CD4-positive, alpha-beta T cell treated with Interleukin-12 subunit alpha and Interleukin-12 subunit beta, for 1 hour (primary cell): Measurements from ENCODE around the gene RAB6A.
"Not testable (repeated sequence)": the region's sequence is repeated elsewhere in the genome, so short reads cannot be mapped to it uniquely, and the experiment has no call there.

Experiments used
- DNase-seq: peaks from one replicate; pipeline ENCODE4 v3.0.0-alpha.2; 2020

RAB6A gene

DNA sequence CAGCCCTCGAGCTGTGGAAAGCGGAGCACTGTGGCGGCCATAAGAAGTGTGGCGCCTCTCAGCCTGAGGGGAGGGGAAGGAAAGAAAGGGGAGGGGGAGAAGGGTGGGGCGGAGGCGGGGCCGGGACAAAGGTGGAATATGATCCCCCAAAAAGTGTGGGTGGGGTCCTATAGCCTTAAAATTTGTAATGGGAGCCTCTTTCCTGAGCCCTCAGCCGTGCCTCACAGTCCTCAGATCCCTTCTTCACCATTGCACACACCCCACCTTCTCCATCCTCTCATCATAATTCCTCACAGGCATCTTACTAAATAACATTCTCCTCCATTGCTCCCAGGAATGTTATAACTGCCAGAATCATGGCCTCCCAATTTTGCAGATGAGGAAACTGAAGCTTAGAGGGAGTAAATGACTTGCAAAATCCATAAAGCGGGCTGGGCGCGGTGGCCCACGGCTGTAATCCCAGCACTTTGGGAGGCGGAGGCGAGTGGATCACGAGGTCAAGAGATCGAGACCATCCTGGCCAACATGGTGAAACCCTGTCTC lies 600 bp upstream of the RAB6A start:
- no peak for DNase-seq

DNA sequence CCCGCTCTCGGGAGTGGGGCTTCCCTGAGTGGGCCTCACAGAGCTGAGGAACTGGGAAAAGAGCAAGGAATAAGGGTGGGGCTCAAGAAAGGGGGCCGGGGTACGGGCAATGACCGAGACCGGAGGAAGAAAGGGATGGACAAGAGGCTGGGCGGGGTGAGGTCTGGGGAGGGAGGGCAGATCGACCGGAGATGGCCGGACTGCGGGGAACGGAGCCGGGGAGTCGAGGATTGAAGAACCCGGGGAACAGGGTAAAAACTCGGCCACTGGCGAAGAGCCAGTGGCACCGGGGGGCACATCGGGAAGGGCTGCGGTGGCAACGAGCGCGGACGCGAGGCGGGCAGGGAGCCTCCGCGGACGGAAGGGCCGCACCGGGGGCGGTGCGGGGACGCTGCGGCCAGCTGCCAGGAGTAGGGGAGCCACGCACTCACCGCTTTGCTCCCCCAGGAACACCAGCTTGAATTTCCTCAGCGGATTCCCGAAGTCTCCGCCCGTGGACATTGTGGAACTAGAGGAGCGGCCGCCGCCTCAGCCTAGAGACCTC lies 667 bp downstream of the RAB6A start:
- no peak for DNase-seq

DNA sequence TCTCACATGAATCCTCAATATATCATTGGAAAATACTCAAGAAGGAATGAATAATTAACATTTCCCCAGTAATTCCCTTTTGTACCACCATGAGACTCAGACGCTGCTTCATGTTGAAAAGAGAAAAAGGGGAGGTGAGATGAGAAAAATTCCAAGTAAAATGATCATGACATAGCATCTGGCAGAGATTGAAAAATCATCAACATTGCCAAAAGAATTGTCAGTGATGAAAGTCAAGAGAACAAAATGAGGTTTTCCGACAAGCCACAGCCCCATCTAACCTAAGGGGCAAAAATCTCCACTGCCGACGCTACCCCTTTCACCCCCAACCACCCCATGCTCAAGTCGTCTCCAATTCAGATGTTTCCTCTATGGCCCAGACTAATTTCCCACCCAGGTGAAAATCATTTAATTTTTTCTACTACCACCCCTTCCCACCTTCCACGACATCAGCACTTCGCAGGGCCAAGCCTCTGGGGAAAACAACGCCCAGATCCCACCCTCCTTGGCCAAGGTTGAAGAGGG lies 1.2 kb downstream of the RAB6A start:
- no peak for DNase-seq

DNA sequence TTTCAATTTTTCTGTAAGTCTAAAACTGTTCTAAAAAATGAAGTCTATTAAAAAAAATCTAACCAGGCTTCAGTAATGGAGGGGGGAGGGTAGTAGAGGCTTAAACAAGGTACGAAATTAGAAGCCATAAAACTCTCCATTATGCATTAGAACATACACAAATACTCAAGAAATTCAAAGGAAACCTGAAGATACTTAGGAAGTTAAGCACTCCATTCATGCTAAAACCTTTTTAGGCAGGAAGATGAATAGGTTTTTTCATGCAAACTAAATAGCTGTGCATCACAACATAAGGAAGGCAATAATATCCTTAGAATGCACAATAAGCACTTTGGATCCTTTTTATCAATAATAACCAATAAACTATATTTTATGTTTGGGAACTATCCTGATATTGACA lies 2.4 kb downstream of the RAB6A start:
- no peak for DNase-seq

DNA sequence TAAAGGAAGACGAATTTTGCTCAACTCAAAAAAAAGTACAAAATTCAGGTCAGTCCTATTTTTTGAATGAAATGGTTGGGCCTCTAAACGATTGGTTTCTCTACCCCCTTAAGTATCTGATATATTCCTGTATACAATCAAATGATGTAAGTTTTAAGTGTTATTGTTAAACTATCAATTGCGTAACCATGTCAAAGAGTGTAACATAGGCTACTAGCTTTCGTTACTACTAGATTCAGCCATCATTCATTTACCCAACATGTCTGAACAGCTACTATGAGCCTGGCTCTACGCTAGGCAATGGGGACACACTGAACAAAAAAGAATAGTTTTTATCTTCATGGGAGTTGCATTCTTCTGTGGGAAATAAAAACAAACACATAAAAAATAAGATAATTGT lies 3.3 kb downstream of the RAB6A start:
- DNase-seq, result no peak

DNA sequence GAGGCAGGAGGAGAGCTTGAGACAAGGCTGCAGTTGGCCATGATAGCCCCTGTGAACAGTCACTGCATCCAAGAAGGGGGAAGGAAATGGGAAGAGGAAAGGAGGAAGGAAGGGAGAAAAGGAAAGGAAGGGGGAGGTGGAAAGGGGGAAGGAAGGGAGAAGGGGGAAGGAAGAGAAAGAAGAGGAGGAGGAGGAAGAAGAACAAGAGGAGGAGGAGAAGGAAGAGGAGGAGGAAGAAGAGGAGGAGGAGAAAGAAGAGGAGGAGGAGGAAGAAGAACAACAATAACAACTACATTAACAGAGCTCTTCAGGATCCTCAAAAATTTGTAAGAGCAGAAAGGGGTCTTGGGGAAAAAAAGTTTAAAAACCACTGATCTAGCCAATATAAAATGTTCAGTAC lies 5.2 kb downstream of the RAB6A start:
- DNase-seq, result no peak

DNA sequence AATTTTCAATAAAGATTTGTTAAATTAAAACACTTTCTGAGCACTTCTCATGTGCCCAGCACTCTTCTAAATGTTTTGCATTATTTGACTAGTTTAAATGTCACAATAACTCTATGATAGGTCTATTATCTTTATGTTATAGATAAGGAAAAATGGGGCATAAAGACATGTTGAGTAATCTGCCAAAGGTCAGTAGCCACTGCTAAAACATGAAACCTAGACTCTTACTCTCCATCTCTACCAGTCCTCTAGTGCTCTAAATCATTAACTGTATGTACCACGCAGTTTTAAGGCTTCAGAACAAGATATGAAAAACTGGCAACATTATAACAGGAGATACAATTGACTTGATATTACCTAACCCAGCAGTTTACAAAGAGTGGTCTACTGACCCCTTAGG lies 6.9 kb downstream of the RAB6A start:
- no peak for DNase-seq

DNA sequence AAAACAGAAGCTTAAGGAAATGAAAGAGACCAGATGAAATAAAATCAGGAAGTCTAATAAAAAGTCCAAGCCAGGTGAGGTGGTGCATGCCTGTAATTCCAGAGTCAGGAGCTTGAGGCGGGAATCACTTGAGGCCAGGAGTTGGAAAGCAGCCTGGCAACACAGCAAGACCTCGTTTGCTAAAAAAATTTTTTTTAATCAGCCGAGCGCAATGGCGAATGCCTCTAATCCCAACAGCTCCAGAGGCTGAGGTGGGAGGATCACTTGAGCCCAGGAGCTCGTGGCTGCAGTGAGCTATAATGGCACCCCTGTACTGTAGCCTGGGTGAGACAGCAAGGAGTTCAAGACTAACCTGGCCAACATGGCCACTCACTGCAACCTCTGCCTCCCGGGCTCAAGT lies 8.0 kb downstream of the RAB6A start:
- DNase-seq, result no peak

DNA sequence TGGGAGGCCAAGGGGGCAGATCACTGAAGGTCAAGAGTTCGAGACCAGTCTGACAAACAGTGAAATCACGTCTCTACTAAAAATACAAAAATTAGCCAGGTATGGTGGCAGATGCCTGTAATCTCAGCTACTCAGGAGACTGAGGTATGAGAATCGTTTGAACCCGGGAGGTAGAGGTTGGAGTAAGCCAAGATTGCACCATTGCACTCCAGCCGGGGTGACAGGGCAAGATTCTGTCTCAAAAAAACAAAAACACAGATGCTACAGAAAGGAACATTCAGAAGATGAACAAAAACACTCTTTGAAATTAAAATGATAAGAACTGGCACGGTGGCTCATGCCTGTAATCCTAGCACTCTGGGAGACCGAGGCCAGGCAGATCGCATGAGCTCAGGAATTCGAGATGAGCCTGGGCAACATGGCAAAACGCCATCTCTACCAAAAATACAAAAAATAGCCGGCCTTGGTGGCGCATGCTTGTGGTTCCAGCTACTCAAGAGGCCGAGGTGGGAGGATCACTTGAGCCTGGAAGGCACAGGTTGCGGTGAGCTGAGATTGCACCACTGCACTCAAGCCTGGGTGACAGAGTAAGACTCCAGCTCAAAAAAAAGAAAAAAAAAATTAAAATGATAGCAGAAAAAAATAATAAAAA lies 8.5 kb downstream of the RAB6A start:
- no peak for DNase-seq

DNA sequence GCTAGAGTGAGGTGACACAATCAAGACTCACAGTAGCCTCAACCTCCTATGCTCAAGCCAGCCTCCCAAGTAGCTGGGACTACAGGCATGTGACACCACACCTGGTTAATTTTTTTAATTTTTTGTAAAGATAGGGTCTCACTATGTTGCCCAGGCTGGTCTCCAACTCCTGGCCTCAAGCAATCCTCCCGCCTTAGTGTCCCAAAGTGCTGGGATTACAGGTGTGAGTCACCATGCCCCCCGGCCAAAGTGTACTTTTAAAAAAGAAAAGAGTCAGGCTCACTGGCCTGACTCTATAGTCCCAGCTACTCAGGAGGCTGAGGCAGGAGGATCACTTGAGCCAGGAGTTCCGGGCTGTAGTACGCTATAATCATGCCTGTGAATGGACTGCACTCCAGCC lies 10.0 kb downstream of the RAB6A start:
- DNase-seq, result not testable (repeated sequence)

DNA sequence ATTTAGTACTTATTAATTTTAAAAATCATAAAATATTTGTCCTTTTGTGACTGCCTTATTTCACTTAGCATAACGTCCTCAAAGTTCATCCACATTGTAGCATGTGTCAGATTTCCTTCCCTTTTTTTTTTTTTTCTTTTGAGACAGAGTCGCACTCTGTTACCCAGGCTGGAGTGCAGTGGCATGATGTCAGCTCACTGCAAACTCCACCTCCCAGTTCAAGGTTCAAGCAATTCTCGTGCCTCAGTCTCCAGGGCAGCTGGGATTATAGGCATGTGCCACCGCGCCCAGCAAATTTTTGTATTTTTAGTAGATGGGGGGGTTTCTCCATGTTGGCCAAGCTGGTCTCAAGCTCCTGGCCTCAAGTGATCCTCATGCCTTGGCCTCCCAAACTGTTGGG lies 10.6 kb downstream of the RAB6A start:
- no peak for DNase-seq

DNA sequence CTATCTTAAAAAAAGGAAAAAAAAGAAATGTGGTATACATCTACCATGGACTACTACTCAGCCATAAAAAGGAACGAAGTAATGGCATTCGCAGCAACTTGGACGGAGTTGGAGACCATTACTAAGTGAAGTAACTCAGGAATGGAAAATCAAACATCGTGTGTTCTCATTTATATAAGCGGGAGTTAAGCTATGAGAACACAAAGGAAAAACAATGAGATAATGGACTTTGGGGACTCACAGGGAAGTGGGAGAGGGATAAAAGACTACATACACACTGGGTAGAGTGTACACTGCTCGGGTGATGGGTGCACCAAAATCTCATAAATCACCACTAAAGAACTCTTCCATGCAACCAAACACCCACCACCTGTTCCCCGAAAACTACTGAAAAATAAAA lies 11.8 kb downstream of the RAB6A start:
- no peak for DNase-seq

DNA sequence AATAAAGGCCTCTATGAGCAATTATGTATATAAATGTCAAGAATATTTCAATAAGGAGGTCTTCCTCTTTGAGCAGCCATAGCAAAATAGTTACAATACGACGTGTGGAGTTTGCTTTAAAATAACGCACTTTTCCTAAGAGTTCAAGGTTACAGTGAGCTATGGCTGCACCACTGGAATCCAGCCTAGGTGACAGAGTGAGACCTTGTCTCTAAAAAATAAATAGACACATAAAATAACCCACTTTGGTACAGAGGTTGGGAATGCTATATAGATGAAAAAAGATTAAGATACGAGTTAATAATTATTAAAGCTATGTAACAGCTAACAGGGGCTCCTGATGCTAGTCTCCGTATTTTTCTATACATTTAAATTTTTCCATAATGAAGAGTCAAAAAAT lies 12.6 kb downstream of the RAB6A start:
- no peak for DNase-seq

DNA sequence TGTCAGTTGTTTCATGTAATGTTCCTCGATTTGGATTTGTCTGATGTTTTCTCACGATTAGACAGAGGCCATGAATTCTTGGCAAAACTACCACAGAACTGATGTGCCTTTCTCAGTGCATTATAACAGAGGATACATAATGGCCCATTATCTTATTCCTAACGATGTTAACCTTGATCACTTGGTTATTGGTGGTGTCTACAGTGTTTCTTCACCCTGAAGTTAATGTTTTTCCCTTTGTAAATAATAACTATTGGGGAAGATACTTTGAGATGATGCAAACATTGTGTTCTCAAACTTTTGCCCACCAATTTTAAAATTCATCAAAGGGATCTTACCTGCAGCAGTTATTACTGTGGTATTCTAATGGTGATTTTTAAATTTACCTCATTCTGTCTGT lies 13.1 kb downstream of the RAB6A start:
- no peak for DNase-seq

DNA sequence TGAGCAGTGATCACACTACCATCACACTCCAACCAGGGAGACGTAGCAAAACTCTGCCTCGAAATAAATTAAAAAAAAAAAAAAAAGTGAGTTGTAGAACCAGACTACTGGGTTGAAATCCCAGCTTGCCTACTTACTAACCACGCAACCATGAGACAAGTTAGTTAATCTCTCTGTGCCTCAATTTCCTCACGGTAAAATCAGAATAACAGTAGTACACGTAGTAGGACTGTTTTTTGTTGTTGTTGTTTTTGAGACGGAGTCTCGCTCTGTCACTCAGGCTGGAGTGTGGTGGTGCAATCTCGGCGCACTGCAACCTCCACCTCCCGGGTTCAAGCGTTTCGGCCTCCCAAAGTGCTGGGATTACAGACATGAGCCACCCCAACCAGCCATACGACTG lies 14.2 kb downstream of the RAB6A start:
- no peak for DNase-seq

DNA sequence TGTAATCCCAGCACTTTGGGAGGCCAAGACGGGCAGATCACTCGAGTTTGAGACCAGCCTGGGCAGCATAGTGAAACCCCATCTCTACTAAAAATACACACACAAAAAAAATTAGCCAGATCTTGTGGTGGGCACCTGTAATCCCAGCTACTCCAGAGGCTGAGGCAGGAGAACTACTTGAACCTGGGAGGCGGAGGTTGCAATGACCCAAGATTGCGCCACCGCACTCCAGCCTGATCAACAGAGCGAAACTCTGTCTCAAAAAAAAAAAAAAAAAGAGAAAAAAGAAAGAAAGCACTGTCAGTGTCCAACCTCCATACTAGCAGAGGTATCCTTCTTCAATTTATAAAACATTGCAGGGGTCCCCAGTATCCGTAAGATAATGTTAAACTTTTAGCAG lies 17.8 kb downstream of the RAB6A start:
- no peak for DNase-seq

DNA sequence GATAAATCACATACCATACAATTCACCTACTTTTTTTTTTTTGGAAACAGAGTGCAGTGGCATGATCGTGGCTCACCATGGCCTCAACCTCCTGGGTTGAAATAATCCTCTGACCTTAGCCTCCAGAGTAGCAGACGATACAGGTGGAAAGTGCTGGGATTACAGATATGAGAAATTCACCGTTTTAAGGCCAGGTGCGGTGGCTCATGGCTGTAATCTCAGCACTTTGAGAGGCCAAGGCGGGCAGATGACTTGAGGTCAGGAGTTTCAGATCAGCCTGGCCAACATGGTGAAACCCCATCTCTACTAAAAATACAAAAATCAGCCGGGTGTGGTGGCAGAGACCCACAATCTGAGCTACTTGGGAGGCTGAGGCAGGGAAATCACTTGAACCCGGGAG lies 24.9 kb downstream of the RAB6A start:
- not testable (repeated sequence) for DNase-seq

DNA sequence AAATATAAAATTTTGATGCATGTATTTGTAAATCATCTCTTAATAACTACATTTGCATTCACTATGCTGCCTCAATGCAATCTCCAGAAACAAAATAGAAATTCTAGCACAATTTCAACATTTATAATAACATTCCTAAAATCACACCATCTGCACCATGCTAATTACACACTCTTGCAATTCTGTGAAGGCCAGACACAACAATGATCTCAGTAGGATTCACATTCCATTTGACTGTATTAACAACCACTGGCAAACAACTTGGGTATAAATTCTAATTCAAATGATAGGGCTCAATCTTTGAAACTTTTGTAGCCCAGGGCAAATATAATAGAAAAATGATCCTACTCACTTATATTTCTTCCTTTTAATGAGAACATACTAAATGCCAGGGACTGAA lies 25.9 kb downstream of the RAB6A start:
- DNase-seq, result no peak

DNA sequence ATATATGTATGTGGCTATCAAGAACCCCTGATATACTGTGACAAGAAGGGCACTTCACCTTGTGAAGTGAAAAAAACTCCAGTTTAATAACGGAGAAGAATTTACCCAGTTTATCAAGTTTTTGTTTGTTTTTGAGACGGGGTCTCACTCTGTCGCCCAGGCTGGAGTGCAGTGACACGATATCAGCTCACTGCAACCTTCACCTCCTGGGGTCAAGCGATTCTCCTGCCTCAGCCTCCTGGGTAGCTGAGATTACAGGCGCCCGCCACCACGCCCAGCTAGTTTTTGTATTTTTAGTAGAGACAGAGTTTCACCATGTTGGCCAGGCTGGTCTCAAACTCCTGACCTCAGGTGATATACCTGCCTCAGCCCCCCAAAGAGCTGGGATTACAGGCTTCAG lies 26.9 kb downstream of the RAB6A start:
- not testable (repeated sequence) for DNase-seq

DNA sequence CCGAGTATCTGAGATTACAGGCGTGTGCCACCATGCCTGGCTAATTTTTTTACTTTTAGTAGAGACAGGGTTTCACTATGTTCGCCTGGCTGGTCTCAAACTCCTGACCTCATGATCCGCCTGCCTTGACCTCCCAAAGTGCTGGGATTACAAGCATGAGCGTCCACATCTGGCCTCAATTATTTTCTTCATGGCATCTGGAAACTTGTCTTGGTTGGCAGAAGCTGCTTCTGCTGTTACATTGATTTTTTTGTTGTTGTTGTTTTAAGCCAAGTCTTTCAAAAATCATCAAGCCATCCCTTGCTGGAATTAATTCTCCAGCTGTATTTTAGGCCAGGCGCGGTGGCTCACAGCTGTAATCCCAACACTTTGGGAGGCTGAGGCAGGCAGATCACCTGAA lies 27.9 kb downstream of the RAB6A start:
- not testable (repeated sequence) for DNase-seq

DNA sequence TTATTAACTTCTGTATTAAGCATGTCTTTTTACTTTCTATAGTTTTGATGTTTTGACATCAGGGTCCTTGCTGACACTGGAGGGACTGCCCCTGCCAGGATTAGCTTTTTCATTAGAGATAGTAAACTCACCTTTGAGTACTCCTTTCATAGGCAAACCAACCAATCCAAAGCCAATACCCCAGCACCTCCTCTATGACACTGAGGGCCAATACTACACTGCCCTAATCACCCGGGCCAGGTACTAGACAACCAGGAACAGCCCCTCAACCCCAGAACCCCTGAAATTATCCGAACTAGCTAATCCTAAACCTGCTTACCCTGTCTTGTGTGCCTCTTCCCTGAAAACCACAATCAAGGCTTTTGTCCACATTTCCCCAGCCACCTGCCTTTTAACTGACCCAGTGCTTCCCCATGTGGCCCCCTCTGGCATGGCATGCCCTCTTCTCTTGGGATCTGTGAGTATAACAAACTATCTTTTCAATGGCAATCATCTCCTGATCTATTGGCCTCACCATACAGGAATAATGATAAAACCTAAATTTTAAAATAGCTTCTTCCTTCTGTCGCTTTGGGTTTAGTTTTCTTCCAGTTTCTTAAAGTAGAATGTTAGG lies 31.2 kb downstream of the RAB6A start:
- no peak for DNase-seq

DNA sequence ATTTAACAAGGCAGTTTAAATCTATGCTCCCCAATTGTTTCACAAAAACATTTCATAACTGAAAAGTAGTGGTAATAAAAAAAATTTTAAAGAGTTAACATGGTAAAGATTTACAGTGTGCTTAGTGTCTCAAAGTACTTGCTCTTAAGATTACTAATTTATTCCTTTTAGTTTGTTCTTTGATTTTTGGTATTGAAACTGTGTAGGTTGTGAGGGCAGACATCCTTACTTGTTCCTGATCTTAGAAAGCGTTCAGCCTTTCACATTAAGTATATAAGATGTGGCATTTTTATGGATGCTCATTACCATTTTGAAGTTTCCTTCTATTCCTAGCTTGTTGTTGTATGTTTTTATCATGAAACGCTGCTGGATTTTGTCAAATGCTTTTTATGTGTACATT lies 32.9 kb downstream of the RAB6A start:
- DNase-seq, result no peak

DNA sequence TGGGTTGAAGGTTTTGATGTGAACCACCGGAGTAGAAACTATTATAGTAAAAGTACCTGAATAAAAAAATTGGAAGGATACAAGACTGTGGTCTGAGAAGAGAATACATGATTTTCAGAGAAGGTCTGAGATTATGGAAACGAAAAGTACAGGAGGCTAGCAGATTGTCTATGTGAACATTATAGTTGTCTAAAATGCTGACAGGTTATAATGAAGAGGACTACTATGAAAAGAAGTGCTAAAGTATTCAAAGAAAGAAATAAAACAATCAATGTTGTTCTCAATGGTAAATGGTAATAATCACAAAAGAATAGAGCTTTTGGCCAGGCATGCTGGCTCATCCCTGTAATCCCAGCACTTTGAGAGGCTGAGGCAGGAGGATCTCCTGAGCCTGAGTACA lies 34.0 kb downstream of the RAB6A start:
- DNase-seq, result no peak

DNA sequence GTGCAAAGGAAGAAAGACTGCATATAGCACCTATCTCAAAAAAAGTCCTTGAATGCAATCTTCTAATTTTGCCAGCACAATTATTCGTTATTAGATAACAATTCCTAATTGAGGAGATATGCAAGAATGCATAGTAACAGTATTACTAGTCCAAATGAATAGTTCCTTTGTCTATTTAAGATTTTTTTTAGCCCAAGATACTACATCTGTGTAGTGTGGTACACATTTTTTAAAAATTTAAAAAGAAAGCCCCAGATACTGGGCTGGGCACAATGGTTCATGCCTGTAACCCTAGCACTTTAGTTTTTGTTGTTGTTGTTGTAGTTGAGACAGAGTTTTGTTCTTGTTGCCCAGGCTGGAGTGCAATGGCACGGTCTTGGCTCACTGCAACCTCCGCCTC lies 43.7 kb downstream of the RAB6A start:
- DNase-seq, result no peak
